NOMO-1 treated with DMSO at 0.1 percent for 48 hours (cell line): ENCODE results near the gene NEGR1.
A peak's percentile ranks its signal among the peaks of the same experiment; 100 is the strongest.

Experiments
- DNase-seq: peaks from one replicate; lab custom pipeline; 2025; ENCODE audit not compliant: unreplicated experiment; lab: John Stamatoyannopoulos, UW

The NEGR1 gene

GRCh38 chr1:71417421-71417820, 864.9 kb downstream of the NEGR1 start:
- no peak for DNase-seq

GRCh38 chr1:71414179-71414578, 868.2 kb downstream of the NEGR1 start:
- DNase-seq = peak; percentile 95

GRCh38 chr1:71413441-71414175, 868.7 kb downstream of the NEGR1 start:
- DNase-seq = peak; percentile 91

GRCh38 chr1:71400050-71400449, 882.3 kb downstream of the NEGR1 start:
- no peak for DNase-seq

- peak; percentile 67 for DNase-seq
Measured at GRCh38 chr1:71399594-71399993, 882.7 kb downstream of the NEGR1 start.

- no peak for DNase-seq
Measured at GRCh38 chr1:71393301-71393700, 889.0 kb downstream of the NEGR1 start.

GRCh38 chr1:71390518-71390917, 891.8 kb downstream of the NEGR1 start:
- peak; percentile 44 for DNase-seq

GRCh38 chr1:71377886-71378285, 904.5 kb downstream of the NEGR1 start:
- DNase-seq = peak; percentile 21

- no peak for DNase-seq
Measured at GRCh38 chr1:71372496-71372895, 909.8 kb downstream of the NEGR1 start.

- no peak for DNase-seq
Measured at GRCh38 chr1:71371581-71371980, 910.8 kb downstream of the NEGR1 start.

GRCh38 chr1:71364236-71364635, 918.1 kb downstream of the NEGR1 start:
- DNase-seq = no peak

GRCh38 chr1:71362691-71363090, 919.6 kb downstream of the NEGR1 start:
- DNase-seq = no peak

- no peak for DNase-seq
Measured at GRCh38 chr1:71362076-71362475, 920.3 kb downstream of the NEGR1 start.

- DNase-seq = no peak
Measured at GRCh38 chr1:71357708-71358107, 924.6 kb downstream of the NEGR1 start.

- DNase-seq = no peak
Measured at GRCh38 chr1:71351438-71351837, 930.9 kb downstream of the NEGR1 start.

GRCh38 chr1:71350805-71351204, 931.5 kb downstream of the NEGR1 start:
- DNase-seq = no peak

GRCh38 chr1:71350330-71350729, 932.0 kb downstream of the NEGR1 start:
- no peak for DNase-seq
